Omental fat pad (tissue), 4 donors: Measurements from ENCODE around the gene EP300. TPM values are rescaled to one million over a fixed set of nuclear protein-coding genes. Genes with fewer than 3 reads are reported as not detected.

Experiments
- ATAC-seq: fragments of 150-250 bp; one replicate; pipeline ENCODE4 v1.9.1; 2016; ENCODE audit warnings: mild to moderate bottlenecking, moderate library complexity; ENCODE audit not compliant: low FRiP score
- DNase-seq: peaks from one replicate; pipeline ENCODE4 v3.0.0-alpha.2; 2019; ENCODE audit warnings: low spot score
- total RNA-seq, 4 donors: library from RNA; depleted of rRNA; stranded (reverse); fragments of >200 nt; gene quantifications; one replicate each; pipeline ENCODE4 v1.1.0, GENCODE V29; 2016
- TF ChIP-seq, protein P1 (sequence below), 3 donors: fragments of 450-650 bp; IDR thresholded peaks; one replicate each; pipeline ENCODE4 v1.5.1; 2016 to 2017; ENCODE audit warnings: antibody characterized with exemption in 3 of 3, mild to moderate bottlenecking in 3 of 3, moderate library complexity in 2 of 3

EP300 gene
- total RNA-seq, 4 donors from 2014 or later, result 49.6 to 68.3 (median 58.7) TPM

DNA sequence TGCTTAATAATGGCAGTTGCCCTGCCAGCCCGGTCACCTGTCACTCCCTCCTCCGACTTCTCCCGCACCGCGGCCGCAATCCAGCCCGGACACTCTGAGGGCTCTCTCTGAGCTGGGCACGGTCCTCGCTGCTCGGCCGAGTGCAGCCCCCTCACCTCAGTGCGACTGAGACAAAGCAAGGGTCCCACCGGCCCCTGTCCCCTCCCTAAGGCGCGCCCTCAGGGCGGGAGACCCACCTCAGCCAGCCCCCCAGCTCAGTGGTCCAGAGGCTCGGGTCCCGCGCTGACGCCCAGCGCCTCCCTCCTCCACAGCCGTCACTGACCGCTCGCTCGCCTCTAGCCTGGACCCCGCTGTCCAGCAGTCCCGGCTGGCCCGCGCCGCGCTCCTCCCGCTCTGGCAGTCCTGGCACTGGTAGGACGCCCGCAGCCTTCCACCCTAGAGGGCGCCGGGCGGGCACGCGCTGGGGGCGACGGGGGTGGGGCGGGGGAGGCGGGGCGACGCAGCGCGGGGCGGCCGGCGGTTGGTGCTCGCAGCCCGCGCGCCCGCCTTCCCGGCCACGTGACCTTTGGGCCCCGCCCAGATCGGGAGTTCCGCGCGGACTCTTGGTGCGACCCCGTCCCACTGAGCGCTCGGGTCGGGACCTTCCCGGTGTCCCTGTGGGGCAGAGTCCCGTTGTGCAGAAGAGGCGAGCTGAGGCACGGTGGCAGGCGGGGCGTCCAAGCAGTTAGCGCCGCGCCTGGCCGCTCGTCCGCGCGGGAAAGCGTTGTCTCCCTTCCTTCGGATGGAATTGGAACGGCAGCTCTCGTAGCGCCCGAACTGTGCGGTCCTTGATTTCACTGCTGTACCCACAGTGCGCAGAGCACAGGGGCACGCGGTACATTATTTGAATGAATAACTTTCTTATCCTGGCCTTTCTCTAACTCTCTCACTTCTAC is 104.9 kb downstream of the EP300 start:
- ATAC-seq (peak; percentile 94), DNase-seq (peak; percentile 57)
- TF ChIP-seq, protein P1, sequence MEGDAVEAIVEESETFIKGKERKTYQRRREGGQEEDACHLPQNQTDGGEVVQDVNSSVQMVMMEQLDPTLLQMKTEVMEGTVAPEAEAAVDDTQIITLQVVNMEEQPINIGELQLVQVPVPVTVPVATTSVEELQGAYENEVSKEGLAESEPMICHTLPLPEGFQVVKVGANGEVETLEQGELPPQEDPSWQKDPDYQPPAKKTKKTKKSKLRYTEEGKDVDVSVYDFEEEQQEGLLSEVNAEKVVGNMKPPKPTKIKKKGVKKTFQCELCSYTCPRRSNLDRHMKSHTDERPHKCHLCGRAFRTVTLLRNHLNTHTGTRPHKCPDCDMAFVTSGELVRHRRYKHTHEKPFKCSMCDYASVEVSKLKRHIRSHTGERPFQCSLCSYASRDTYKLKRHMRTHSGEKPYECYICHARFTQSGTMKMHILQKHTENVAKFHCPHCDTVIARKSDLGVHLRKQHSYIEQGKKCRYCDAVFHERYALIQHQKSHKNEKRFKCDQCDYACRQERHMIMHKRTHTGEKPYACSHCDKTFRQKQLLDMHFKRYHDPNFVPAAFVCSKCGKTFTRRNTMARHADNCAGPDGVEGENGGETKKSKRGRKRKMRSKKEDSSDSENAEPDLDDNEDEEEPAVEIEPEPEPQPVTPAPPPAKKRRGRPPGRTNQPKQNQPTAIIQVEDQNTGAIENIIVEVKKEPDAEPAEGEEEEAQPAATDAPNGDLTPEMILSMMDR (IDR thresholded peaks at IDR 0.05), result no peak

DNA sequence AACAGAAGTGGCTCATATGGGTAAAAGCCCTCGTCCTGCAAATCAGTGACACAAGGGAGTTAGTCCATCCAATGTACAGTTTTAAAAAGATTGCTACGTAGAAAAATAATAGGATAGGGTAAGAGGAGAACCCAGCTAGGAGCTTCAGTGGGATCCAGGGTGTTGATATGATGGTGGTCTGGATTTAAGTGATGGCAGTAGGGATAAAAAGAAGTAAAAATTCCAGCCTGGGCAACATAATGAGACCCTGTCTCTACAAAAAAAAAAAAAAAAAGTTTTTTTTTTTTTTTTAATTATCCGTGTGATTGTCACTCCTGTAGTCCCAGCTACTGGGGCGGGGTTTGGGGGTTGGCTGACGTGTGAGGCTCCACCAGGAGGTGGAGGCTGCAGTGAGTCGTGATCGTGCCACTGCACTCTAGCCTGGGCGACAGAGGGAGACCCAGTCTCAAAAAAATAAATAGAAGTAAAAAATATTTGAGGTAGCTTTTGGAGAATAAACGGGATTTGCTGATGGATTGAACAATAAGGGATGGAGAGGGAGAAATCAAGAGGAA is 105.7 kb downstream of the EP300 start:
- ATAC-seq, result no peak
- no peak for DNase-seq
- TF ChIP-seq, protein P1 (IDR thresholded peaks at IDR 0.05), result no peak

DNA sequence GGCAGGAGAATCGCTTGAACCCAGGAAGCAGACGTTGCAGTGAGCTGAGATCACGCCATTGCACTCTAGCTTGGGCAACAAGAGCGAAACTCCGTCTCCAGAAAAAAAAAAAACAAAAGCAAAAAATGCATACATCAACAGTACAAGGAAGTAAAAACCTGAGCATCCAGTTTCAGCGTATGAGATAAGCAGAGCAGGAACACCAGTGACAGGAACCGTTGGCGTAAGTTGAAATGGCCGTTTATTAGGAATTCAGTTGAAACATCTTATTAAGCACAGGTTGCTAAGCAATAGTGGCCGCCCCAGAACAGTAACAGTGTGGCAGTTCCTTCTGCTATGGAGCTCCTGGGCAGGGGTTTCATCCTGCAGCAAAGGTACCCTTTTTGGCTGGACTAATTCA is 108.7 kb downstream of the EP300 start:
- TF ChIP-seq, protein P1 (IDR thresholded peaks at IDR 0.05), result no peak
- ATAC-seq (no peak), DNase-seq (no peak)

- DNase-seq, result no peak
- ATAC-seq, result no peak
- TF ChIP-seq, protein P1 (IDR thresholded peaks at IDR 0.05), result no peak
Measured at GRCh38 chr22:41203118-41203517, 110.7 kb downstream of the EP300 start.

- DNase-seq (no peak), ATAC-seq (no peak)
- TF ChIP-seq, protein P1 (IDR thresholded peaks at IDR 0.05), result no peak
Measured at GRCh38 chr22:41204066-41204465, 111.7 kb downstream of the EP300 start.

- ATAC-seq, result peak; percentile 100
- TF ChIP-seq, protein P1 (IDR thresholded peaks at IDR 0.05), result no peak
- DNase-seq, result peak; percentile 98
Measured at GRCh38 chr22:41204992-41205900, 112.9 kb downstream of the EP300 start, which contains the start of gene L3MBTL2. Gene L3MBTL2 (plus strand): TSS chr22:41205312. CDS start chr22:41205363, 51 bp downstream.
